Measurements from ENCODE around the gene TBC1D22A.

Gene TBC1D22A

GRCh38 chr22:46892866-46893265 lies 130.4 kb downstream of the TBC1D22A start:
- no peak for DNase-seq

GRCh38 chr22:46893281-46894020 lies 131.0 kb downstream of the TBC1D22A start:
- no peak for DNase-seq

- no peak for DNase-seq
Observed at GRCh38 chr22:46894081-46894671, 131.7 kb downstream of the TBC1D22A start.

- no peak for DNase-seq
Observed at GRCh38 chr22:46894851-46895640, 132.6 kb downstream of the TBC1D22A start.

- no peak for DNase-seq
Observed at GRCh38 chr22:46895753-46896152, 133.3 kb downstream of the TBC1D22A start.

- DNase-seq, result no peak
Observed at GRCh38 chr22:46896166-46896565, 133.7 kb downstream of the TBC1D22A start.

- no peak for DNase-seq
Observed at GRCh38 chr22:46896568-46897245, 134.3 kb downstream of the TBC1D22A start.

- DNase-seq, result no peak
Observed at GRCh38 chr22:46897246-46897623, 134.8 kb downstream of the TBC1D22A start.

GRCh38 chr22:46900549-46900948 lies 138.1 kb downstream of the TBC1D22A start:
- no peak for DNase-seq

GRCh38 chr22:46902436-46902835 lies 140.0 kb downstream of the TBC1D22A start:
- DNase-seq, result no peak

GRCh38 chr22:46902998-46903916 lies 140.8 kb downstream of the TBC1D22A start:
- no peak for DNase-seq

GRCh38 chr22:46905415-46905814 lies 143.0 kb downstream of the TBC1D22A start:
- no peak for DNase-seq

- DNase-seq, result no peak
Observed at GRCh38 chr22:46905834-46906233, 143.4 kb downstream of the TBC1D22A start.

GRCh38 chr22:46906326-46907045 lies 144.0 kb downstream of the TBC1D22A start:
- DNase-seq, result no peak

- no peak for DNase-seq
Observed at GRCh38 chr22:46907241-46908215, 145.1 kb downstream of the TBC1D22A start.

GRCh38 chr22:46908641-46909107 lies 146.2 kb downstream of the TBC1D22A start:
- no peak for DNase-seq

- DNase-seq, result no peak
Observed at GRCh38 chr22:46909237-46910030, 147.0 kb downstream of the TBC1D22A start.

- no peak for DNase-seq
Observed at GRCh38 chr22:46910624-46911023, 148.2 kb downstream of the TBC1D22A start.

GRCh38 chr22:46911346-46911745 lies 148.9 kb downstream of the TBC1D22A start:
- no peak for DNase-seq
